ENCODE data around the gene CCDC192. TPM values are rescaled to one million over a fixed set of nuclear protein-coding genes. Genes with fewer than 3 reads are reported as not detected.
"Not testable (repeated sequence)": the region's sequence is repeated elsewhere in the genome, so short reads cannot be mapped to it uniquely, and the experiment has no call there.

CCDC192 gene
- total and polyA plus RNA-seq, 5 donors = 0.43 TPM; not detected in 4

DNA sequence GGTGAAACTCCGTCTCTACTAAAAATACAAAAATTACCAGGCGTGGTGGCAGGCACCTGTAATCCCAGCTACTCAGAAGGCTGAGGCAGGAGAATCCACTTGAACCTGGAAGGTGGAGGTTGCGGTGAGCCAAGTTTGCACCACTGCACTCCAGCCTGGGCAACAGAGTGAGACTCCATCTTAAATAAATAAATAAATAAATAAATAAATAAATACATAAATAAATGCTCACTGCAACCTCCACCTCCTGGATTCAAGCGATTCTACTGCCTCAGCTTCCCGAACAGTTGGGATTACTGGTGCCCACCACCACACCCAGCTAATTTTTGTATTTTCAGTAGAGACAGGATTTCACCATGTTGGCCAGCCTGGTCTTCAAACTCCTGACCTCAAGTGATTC lies 144.4 kb downstream of the CCDC192 start:
- H3K9me3 ChIP-seq (ENCODE audit: control insufficient read depth, low read length); DNase-seq; H3K4me1 ChIP-seq (ENCODE audit: control insufficient read depth, insufficient read depth, low read length); H3K27ac ChIP-seq (ENCODE audit: low read length); H3K27me3 ChIP-seq (ENCODE audit: control insufficient read depth, insufficient read depth); ATAC-seq; H3K4me3 ChIP-seq (ENCODE audit: low read length); intact Hi-C loops (cut with DNase I): not testable (repeated sequence)
- 96% methylated on average over 5 of the region's 5 CpGs for WGBS

DNA sequence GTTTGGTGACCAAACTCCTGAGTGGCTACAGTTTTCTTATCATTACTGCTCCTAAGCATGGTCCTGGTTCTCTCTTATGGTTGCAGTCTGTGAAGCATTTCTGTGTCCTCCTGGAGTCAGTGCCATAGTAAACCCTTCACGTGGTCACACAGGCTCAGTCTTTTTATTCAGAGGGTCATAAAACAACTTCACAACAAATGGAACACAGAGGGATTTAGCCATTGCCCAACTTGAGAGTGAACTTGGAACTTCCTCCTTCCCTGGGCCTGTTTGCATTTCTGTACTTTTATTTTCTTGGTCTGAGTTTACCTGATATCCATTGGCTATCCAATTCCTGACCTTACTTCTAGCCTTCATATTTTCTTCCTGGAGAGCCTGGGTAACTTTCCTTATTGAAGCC lies 144.9 kb downstream of the CCDC192 start:
- intact Hi-C loops (cut with DNase I) = no loop called here
- Histone ChIP-seq H3K27me3 (ENCODE audit: control insufficient read depth, insufficient read depth) (no peaks in the 10 kb centered on the region), H3K27ac (ENCODE audit: low read length) (no peak overlapping the region), H3K4me3 (ENCODE audit: low read length) (no peak overlapping the region), H3K4me1 (ENCODE audit: control insufficient read depth, insufficient read depth, low read length) (no peaks in the 10 kb centered on the region), H3K9me3 (ENCODE audit: control insufficient read depth, low read length) (no peaks in the 10 kb centered on the region)
- ATAC-seq (no peak), DNase-seq (no peak)
- 75% methylated on average over 1 of the region's 1 CpG for WGBS

GRCh38 chr5:127849408-127849807 lies 146.2 kb downstream of the CCDC192 start:
- Histone ChIP-seq H3K27ac (ENCODE audit: low read length) (no peak overlapping the region), H3K4me1 (ENCODE audit: control insufficient read depth, insufficient read depth, low read length) (no peaks in the 10 kb centered on the region), H3K4me3 (ENCODE audit: low read length) (no peak overlapping the region), H3K27me3 (ENCODE audit: control insufficient read depth, insufficient read depth) (no peaks in the 10 kb centered on the region), H3K9me3 (ENCODE audit: control insufficient read depth, low read length) (no peaks in the 10 kb centered on the region)
- DNase-seq (no peak), ATAC-seq (no peak)
- WGBS = 82% methylated on average over 2 of the region's 2 CpGs
- intact Hi-C loops (cut with DNase I) = no loop called here

GRCh38 chr5:127849891-127850290 lies 146.7 kb downstream of the CCDC192 start:
- H3K27ac ChIP-seq (ENCODE audit: low read length) = no peak overlapping the region
- intact Hi-C loops (cut with DNase I) = no loop called here
- no peaks in the 10 kb centered on the region for H3K27me3 ChIP-seq (ENCODE audit: control insufficient read depth, insufficient read depth)
- no peak overlapping the region for H3K4me3 ChIP-seq (ENCODE audit: low read length)
- DNase-seq (no peak), ATAC-seq (no peak)
- 69% methylated on average over 4 of the region's 4 CpGs for whole genome bisulfite sequencing
- no peaks in the 10 kb centered on the region for H3K4me1 ChIP-seq (ENCODE audit: control insufficient read depth, insufficient read depth, low read length)
- no peaks in the 10 kb centered on the region for H3K9me3 ChIP-seq (ENCODE audit: control insufficient read depth, low read length)

DNA sequence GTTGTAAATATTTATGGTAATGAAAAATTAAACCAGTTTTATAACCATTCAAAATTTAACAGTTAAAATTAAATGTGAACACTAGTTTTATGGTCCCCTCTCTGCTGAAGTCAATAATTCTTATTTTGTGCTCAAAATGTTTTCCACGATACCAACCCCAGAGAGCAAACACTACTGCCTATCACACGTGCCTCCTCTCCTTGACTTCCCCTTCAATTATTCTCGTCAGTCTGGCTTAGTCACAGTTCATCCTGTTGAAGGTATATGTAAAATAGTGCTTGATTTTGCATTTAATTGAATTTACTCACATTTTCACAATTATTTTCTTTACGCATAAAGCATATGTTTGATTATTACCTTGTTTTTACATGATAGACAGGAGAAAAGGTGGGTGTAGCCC lies 148.8 kb downstream of the CCDC192 start:
- DNase-seq (no peak), ATAC-seq (no peak)
- WGBS = 85% methylated on average over 4 of the region's 4 CpGs
- intact Hi-C loops (cut with DNase I) = no loop called here
- Histone ChIP-seq H3K27me3 (ENCODE audit: control insufficient read depth, insufficient read depth) (no peaks in the 10 kb centered on the region), H3K4me1 (ENCODE audit: control insufficient read depth, insufficient read depth, low read length) (no peaks in the 10 kb centered on the region), H3K9me3 (ENCODE audit: control insufficient read depth, low read length) (no peaks in the 10 kb centered on the region), H3K4me3 (ENCODE audit: low read length) (no peak overlapping the region), H3K27ac (ENCODE audit: low read length) (no peak overlapping the region)

DNA sequence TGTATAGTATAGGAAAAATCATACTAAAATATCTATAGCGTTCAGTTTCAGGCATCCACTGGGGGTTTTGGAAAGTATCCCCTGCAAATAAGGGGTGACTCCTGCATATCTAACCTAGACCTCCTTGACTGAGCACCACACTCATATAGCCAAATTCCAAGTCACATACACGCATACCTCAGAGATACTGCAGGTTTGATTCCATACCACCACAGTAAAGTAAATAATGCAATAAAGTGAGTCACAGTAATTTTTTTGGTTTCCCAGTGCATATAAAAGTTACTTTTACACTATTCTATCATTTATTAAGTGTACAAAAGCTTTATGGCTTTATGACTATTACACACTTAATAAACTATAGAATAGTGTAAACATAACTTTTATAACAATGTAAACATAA lies 151.3 kb downstream of the CCDC192 start:
- WGBS = 97% methylated on average over 2 of the region's 2 CpGs
- Histone ChIP-seq H3K27ac (ENCODE audit: low read length) (no peak overlapping the region), H3K4me1 (ENCODE audit: control insufficient read depth, insufficient read depth, low read length) (no peaks in the 10 kb centered on the region), H3K27me3 (ENCODE audit: control insufficient read depth, insufficient read depth) (no peaks in the 10 kb centered on the region), H3K9me3 (ENCODE audit: control insufficient read depth, low read length) (no peaks in the 10 kb centered on the region), H3K4me3 (ENCODE audit: low read length) (no peak overlapping the region)
- ATAC-seq = no peak
- intact Hi-C loops (cut with DNase I) = no loop called here
- no peak for DNase-seq

- H3K4me1 ChIP-seq (ENCODE audit: control insufficient read depth, insufficient read depth, low read length) = no peaks in the 10 kb centered on the region
- H3K4me3 ChIP-seq (ENCODE audit: low read length) = no peak overlapping the region
- intact Hi-C loops (cut with DNase I) = no loop called here
- no peak overlapping the region for H3K27ac ChIP-seq (ENCODE audit: low read length)
- H3K27me3 ChIP-seq (ENCODE audit: control insufficient read depth, insufficient read depth) = no peaks in the 10 kb centered on the region
- H3K9me3 ChIP-seq (ENCODE audit: control insufficient read depth, low read length) = no peaks in the 10 kb centered on the region
- DNase-seq (no peak), ATAC-seq (peak in 1 of 2 donors; percentile 43)
Measured at GRCh38 chr5:127856292-127856691, 153.1 kb downstream of the CCDC192 start.

DNA sequence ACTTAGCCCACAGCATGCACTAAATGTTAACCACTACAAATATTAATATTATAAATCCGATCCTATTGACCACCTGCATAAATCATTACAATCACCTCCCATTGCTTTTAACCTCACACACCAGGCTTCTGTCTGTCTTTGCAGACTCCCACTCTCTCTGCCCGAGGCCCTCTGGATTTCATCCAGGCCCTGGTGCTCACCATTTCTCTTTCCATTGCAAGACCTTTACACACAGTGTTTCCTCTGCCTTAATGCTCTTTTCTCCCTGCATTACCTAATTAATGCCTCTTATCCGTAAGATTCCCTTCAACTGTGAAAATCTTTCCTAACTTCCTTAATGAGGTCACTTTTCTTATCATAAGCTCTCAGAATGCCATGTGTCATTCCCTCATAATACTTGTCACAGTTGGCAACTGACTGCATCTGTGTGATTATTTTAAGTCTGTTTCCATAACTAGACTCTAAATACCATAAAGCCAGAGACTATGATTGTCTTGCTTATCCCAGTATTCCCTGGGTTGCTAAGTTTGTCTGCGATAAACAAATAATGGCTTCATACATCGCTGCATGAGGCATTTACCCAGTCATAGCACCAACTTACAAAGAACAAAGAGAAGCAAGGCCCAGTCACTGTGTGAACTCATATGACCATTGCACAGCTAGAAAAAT lies 155.1 kb downstream of the CCDC192 start:
- intact Hi-C loops (cut with DNase I) = no loop called here
- ATAC-seq = peak; percentile 82 to 91
- Histone ChIP-seq H3K4me1 (ENCODE audit: control insufficient read depth, insufficient read depth, low read length) (no peaks in the 10 kb centered on the region), H3K4me3 (ENCODE audit: low read length) (no peak overlapping the region), H3K9me3 (ENCODE audit: control insufficient read depth, low read length) (no peaks in the 10 kb centered on the region), H3K27ac (ENCODE audit: low read length) (peak overlapping the region; percentile 56), H3K27me3 (ENCODE audit: control insufficient read depth, insufficient read depth) (no peaks in the 10 kb centered on the region)
- 29% methylated on average over 5 of the region's 5 CpGs for WGBS
- peak in 2 of 3 donors; percentile 16 to 51 for DNase-seq

DNA sequence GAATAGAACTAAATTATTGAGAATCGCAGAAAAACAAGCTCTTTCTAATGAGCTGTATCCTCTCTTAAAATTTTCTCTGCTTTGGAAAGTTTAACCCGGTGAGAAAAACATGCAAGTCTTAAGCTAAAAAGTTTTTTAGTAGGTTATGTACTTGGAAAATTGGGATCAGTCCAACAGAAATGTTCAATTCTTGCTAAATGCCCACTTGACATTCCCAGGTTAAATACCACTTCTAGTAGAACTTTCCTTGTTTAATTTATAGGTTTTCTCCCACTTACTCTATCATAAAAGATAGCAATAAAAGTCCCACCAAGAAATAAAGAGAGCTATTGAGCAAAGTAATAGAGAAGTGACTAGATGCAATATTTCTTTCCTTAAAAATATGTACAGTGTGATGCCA lies 157.1 kb downstream of the CCDC192 start:
- 95% methylated on average over 2 of the region's 2 CpGs for WGBS
- Histone ChIP-seq H3K27me3 (ENCODE audit: control insufficient read depth, insufficient read depth) (no peaks in the 10 kb centered on the region), H3K9me3 (ENCODE audit: control insufficient read depth, low read length) (no peaks in the 10 kb centered on the region), H3K4me3 (ENCODE audit: low read length) (no peak overlapping the region), H3K4me1 (ENCODE audit: control insufficient read depth, insufficient read depth, low read length) (no peaks in the 10 kb centered on the region), H3K27ac (ENCODE audit: low read length) (no peak overlapping the region)
- DNase-seq (no peak), ATAC-seq (no peak)
- intact Hi-C loops (cut with DNase I) = no loop called here

DNA sequence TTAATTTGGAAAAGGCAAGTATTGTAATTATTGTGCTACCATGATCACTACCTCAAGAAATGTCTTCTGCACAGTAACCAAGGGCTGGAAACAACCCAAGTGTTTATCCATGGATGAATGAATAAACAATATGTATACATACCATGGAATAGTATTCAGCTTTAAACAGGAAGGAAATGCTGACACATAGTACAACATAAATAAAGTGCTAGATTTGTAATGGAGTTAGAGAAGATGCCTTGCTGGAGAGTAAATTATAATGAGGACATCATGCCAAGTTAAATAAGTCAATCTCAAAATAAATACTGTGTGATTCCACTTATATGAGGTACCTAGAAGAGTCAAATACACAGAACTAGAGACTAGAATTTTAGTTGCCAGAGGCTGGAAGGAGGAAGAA lies 160.0 kb downstream of the CCDC192 start:
- intact Hi-C loops (cut with DNase I) = no loop called here
- Histone ChIP-seq H3K27ac (ENCODE audit: low read length) (no peak overlapping the region), H3K4me3 (ENCODE audit: low read length) (no peak overlapping the region), H3K9me3 (ENCODE audit: control insufficient read depth, low read length) (no peaks in the 10 kb centered on the region), H3K4me1 (ENCODE audit: control insufficient read depth, insufficient read depth, low read length) (no peaks in the 10 kb centered on the region), H3K27me3 (ENCODE audit: control insufficient read depth, insufficient read depth) (no peaks in the 10 kb centered on the region)
- ATAC-seq = no peak
- DNase-seq = no peak

- intact Hi-C loops (cut with DNase I) = no loop called here
- H3K4me1 ChIP-seq (ENCODE audit: control insufficient read depth, insufficient read depth, low read length) = no peaks in the 10 kb centered on the region
- no peak overlapping the region for H3K4me3 ChIP-seq (ENCODE audit: low read length)
- H3K27me3 ChIP-seq (ENCODE audit: control insufficient read depth, insufficient read depth) = no peaks in the 10 kb centered on the region
- no peaks in the 10 kb centered on the region for H3K9me3 ChIP-seq (ENCODE audit: control insufficient read depth, low read length)
- DNase-seq (no peak), ATAC-seq (peak in 1 of 2 donors; percentile 64)
- WGBS = 56% methylated on average over 7 of the region's 7 CpGs
- H3K27ac ChIP-seq (ENCODE audit: low read length) = no peak overlapping the region
Measured at GRCh38 chr5:127863610-127864395, 160.6 kb downstream of the CCDC192 start.
